Upper lobe of right lung (tissue), 1 donor: Measurements from ENCODE around the gene MCEMP1. TPM values are rescaled to one million over a fixed set of nuclear protein-coding genes. Genes with fewer than 3 reads are reported as not detected.
A peak's percentile ranks its signal among the peaks of the same experiment; 100 is the strongest.

ENCODE experiments used
- ATAC-seq: fragments of 200-7000 bp; cut with Tn5 transposase; one replicate; pipeline ENCODE4 v1.9.1; 2020; ENCODE audit warnings: mild to moderate bottlenecking, moderate library complexity
- DNase-seq: peaks from one replicate; pipeline ENCODE4 v3.0.0-alpha.2; 2020
- H3K27ac ChIP-seq: fragments of 200-600 bp; one replicate; pipeline ENCODE4 v1.8.0; 2022
- H3K27me3 ChIP-seq: fragments of 200-600 bp; one replicate; pipeline ENCODE4 v1.8.0; 2022; ENCODE audit warnings: mild to moderate bottlenecking
- H3K36me3 ChIP-seq: fragments of 200-600 bp; one replicate; pipeline ENCODE4 v1.8.0; 2022
- H3K4me1 ChIP-seq: fragments of 200-600 bp; one replicate; pipeline ENCODE4 v1.8.0; 2022
- H3K4me3 ChIP-seq: fragments of 200-600 bp; one replicate; pipeline ENCODE4 v1.8.0; 2022; ENCODE audit warnings: mild to moderate bottlenecking
- H3K9me3 ChIP-seq: fragments of 200-600 bp; one replicate; pipeline ENCODE4 v1.8.0; 2022
- CTCF ChIP-seq: fragments of 200-600 bp; IDR thresholded peaks from one replicate; pipeline ENCODE4 v1.8.0; 2022; ENCODE audit warnings: antibody characterized with exemption
- intact Hi-C: fragments of 100-400 bp; cut with DNase I; formaldehyde crosslinking; loops from one replicate; pipeline ENCODE4 v1.11.0; 2022
- total RNA-seq: library from RNA; stranded (reverse); fragmentation: NEBNext Ultra II Directional; extraction: Animal tissue kit (Norgen Biotek cat#: 25700); gene quantifications from one replicate; pipeline ENCODE4 v1.2.1, GENCODE V29; 2021
- donor health status: DM: no; HTN: yes; CAD: no; lungs with severe emphysema.

The MCEMP1 gene
- total RNA-seq, 1 donor from 2014 or later = 97.9 TPM

- ATAC-seq (peak; percentile 6), DNase-seq (no peak)
- no peak within 1 kb of the TSS for H3K4me3 ChIP-seq
- intact Hi-C loops = no loop called here
- H3K36me3 ChIP-seq = no peaks in the 10 kb centered on the region
- no peak for TF ChIP-seq CTCF
- H3K27me3 ChIP-seq = peaks cover 23% of the 10 kb centered on the region
- no peaks in the 10 kb centered on the region for H3K9me3 ChIP-seq
- peaks cover 8% of the 10 kb centered on the region for H3K4me1 ChIP-seq
- no peak within 1 kb of the TSS for H3K27ac ChIP-seq
These were observed 25.0 kb downstream of the MCEMP1 start, which contains the start of gene FCER2 for GRCh38 chr19:7701654-7702457. Gene FCER2 (minus strand): TSS chr19:7702131. CDS start chr19:7699760, 2,371 bp downstream.

- H3K27me3 ChIP-seq = peaks cover 13% of the 10 kb centered on the region
- TF ChIP-seq CTCF = no peak
- H3K36me3 ChIP-seq = no peaks in the 10 kb centered on the region
These were observed 26.4 kb downstream of the MCEMP1 start for GRCh38 chr19:7703332-7703731.

GRCh38 chr19:7704280-7705060 is 27.6 kb downstream of the MCEMP1 start:
- H3K27ac ChIP-seq = no peak overlapping the region
- H3K36me3 ChIP-seq = no peaks in the 10 kb centered on the region
- no peak for DNase-seq
- no peak for TF ChIP-seq CTCF
- intact Hi-C loops = no loop called here
- H3K4me3 ChIP-seq = no peak overlapping the region
- peaks cover 10% of the 10 kb centered on the region for H3K27me3 ChIP-seq
- peaks cover 12% of the 10 kb centered on the region for H3K4me1 ChIP-seq
- ATAC-seq = no peak
- no peaks in the 10 kb centered on the region for H3K9me3 ChIP-seq

More at GRCh38 chr19:7703332-7703731, 26.4 kb downstream of the MCEMP1 start:
- Histone ChIP-seq H3K4me3 (no peak overlapping the region), H3K4me1 (peaks cover 12% of the 10 kb centered on the region), H3K9me3 (no peaks in the 10 kb centered on the region), H3K27ac (no peak overlapping the region)
- DNase-seq (no peak), ATAC-seq (no peak)
- intact Hi-C loops = no loop called here

- DNase-seq (peak; percentile 76), ATAC-seq (peak; percentile 75)
- TF ChIP-seq CTCF = no peak
- no peaks in the 10 kb centered on the region for H3K9me3 ChIP-seq
- intact Hi-C loops = no loop called here
- H3K27me3 ChIP-seq = peaks cover 6% of the 10 kb centered on the region
- H3K4me1 ChIP-seq = peaks cover 12% of the 10 kb centered on the region
- H3K4me3 ChIP-seq = no peak overlapping the region
- no peaks in the 10 kb centered on the region for H3K36me3 ChIP-seq
- H3K27ac ChIP-seq = no peak overlapping the region
These were observed 28.7 kb downstream of the MCEMP1 start for GRCh38 chr19:7705387-7706187.

- no peak for ATAC-seq
- H3K27ac ChIP-seq = no peak overlapping the region
- no peak for TF ChIP-seq CTCF
- no peaks in the 10 kb centered on the region for H3K9me3 ChIP-seq
- no peaks in the 10 kb centered on the region for H3K36me3 ChIP-seq
- intact Hi-C loops = no loop called here
- H3K4me3 ChIP-seq = no peak overlapping the region
- H3K4me1 ChIP-seq = peaks cover 12% of the 10 kb centered on the region
- H3K27me3 ChIP-seq = peaks cover 2% of the 10 kb centered on the region
- no peak for DNase-seq
These were observed 29.5 kb downstream of the MCEMP1 start for GRCh38 chr19:7706188-7706954.
